HL-60 (cell line): ENCODE results near the gene DIP2C.
"Not testable (repeated sequence)": the region's sequence is repeated elsewhere in the genome, so short reads cannot be mapped to it uniquely, and the experiment has no call there.

Experiments
- DNase-seq, 2 experiments: peaks; one replicate each; pipeline ENCODE4 v3.0.0-alpha.2; 2010 to 2020; ENCODE audit warnings: low read depth in 1 of 2, low spot score in 1 of 2
- H3K27ac ChIP-seq: fragments of 250-450 bp; sonication (Bioruptor Pico); replicated peaks from 2 replicates; pipeline ENCODE4 v1.5.1; 2020; ENCODE audit warnings: mild to moderate bottlenecking, moderate library complexity
- H3K27me3 ChIP-seq: fragments of 250-450 bp; sonication (Bioruptor Pico); 2 replicates; pipeline ENCODE4 v1.5.1; 2021; ENCODE audit warnings: mild to moderate bottlenecking, moderate library complexity; ENCODE audit not compliant: insufficient read depth, poor library complexity, severe bottlenecking
- H3K4me3 ChIP-seq: replicated peaks from 2 replicates; pipeline ENCODE4 v1.5.1; 2011; ENCODE audit warnings: mild to moderate bottlenecking, control low read depth, low read length; ENCODE audit not compliant: insufficient read depth
- CTCF ChIP-seq: IDR thresholded peaks from one replicate; pipeline ENCODE4 v1.5.1; 2011; ENCODE audit warnings: low read length, control low read depth, inconsistent platforms; ENCODE audit not compliant: insufficient read depth
- GABPA ChIP-seq: IDR thresholded peaks from 2 replicates; pipeline ENCODE4 v1.6.1; 2012; ENCODE audit warnings: low read depth
- POLR2AphosphoS5 ChIP-seq: IDR thresholded peaks from 2 replicates; pipeline ENCODE4 v1.6.1; 2012; ENCODE audit warnings: low read depth
- SPI1 ChIP-seq: IDR thresholded peaks from 2 replicates; pipeline ENCODE4 v1.6.1; 2012; ENCODE audit warnings: low read depth, mild to moderate bottlenecking, borderline replicate concordance
- TF ChIP-seq, protein P1 (sequence below): IDR thresholded peaks from 2 replicates; pipeline ENCODE4 v1.6.1; 2012; ENCODE audit warnings: low read depth; ENCODE audit not compliant: insufficient replicate concordance

The DIP2C gene

DNA sequence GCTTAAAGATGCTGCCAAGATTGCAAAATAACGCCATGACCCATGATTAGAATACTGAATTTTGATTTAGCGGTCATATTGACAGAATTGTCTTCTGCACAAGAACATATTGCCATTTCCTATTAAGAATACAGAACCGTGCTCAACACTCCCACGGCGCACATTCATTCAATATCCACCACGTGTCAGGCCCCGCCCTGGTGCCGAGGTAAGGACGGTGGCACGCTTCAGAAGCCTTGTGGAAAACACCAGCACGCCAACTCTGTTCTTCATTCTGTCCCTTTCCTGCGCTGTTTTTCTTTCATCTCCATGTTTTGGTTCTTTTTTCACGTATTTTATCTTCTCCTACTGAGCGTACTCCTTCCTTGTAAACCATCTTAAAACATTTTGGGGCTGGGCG, 364.9 kb downstream of the DIP2C start:
- DNase-seq = no peak
- Histone ChIP-seq H3K27ac (no peak overlapping the region), H3K27me3 (no peaks in the 10 kb centered on the region), H3K4me3 (no peak overlapping the region)
- TF ChIP-seq GABPA (no peak), CTCF (no peak), SPI1 (no peak), POLR2AphosphoS5 (no peak)
- TF ChIP-seq, protein P1, sequence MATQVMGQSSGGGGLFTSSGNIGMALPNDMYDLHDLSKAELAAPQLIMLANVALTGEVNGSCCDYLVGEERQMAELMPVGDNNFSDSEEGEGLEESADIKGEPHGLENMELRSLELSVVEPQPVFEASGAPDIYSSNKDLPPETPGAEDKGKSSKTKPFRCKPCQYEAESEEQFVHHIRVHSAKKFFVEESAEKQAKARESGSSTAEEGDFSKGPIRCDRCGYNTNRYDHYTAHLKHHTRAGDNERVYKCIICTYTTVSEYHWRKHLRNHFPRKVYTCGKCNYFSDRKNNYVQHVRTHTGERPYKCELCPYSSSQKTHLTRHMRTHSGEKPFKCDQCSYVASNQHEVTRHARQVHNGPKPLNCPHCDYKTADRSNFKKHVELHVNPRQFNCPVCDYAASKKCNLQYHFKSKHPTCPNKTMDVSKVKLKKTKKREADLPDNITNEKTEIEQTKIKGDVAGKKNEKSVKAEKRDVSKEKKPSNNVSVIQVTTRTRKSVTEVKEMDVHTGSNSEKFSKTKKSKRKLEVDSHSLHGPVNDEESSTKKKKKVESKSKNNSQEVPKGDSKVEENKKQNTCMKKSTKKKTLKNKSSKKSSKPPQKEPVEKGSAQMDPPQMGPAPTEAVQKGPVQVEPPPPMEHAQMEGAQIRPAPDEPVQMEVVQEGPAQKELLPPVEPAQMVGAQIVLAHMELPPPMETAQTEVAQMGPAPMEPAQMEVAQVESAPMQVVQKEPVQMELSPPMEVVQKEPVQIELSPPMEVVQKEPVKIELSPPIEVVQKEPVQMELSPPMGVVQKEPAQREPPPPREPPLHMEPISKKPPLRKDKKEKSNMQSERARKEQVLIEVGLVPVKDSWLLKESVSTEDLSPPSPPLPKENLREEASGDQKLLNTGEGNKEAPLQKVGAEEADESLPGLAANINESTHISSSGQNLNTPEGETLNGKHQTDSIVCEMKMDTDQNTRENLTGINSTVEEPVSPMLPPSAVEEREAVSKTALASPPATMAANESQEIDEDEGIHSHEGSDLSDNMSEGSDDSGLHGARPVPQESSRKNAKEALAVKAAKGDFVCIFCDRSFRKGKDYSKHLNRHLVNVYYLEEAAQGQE = no peak

GRCh38 chr10:323651-324293, 365.7 kb downstream of the DIP2C start:
- DNase-seq = peak; percentile 15 to 48
- H3K27ac ChIP-seq = no peak overlapping the region
- no peak overlapping the region for H3K4me3 ChIP-seq
- peak; percentile 26; the same call in 1 of the 2 replicates for TF ChIP-seq SPI1
- TF ChIP-seq POLR2AphosphoS5 = no peak
- no peak for TF ChIP-seq CTCF
- H3K27me3 ChIP-seq = no peaks in the 10 kb centered on the region

DNA sequence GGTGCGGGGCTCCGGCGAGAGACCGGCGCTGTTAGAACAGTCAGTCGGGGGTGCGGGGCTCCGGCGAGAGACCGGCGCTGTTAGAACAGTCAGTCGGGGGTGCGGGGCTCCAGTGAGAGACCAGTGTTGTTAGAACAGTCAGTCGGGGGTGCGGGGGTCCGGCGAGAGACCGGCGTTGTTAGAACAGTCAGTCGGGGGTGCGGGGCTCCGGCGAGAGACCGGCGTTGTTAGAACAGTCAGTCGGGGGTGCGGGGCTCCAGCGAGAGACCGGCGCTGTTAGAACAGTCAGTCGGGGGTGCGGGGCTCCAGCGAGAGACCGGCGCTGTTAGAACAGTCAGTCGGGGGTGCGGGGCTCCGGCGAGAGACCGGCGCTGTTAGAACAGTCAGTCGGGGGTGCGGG, 366.4 kb downstream of the DIP2C start:
- not testable (repeated sequence) for H3K27ac ChIP-seq, H3K4me3 ChIP-seq, H3K27me3 ChIP-seq, DNase-seq

GRCh38 chr10:320771-321170, 368.7 kb downstream of the DIP2C start:
- TF ChIP-seq SPI1 (no peak), CTCF (no peak), GABPA (no peak), POLR2AphosphoS5 (no peak)
- TF ChIP-seq, protein P1 = no peak
- Histone ChIP-seq H3K27ac (no peak overlapping the region), H3K27me3 (no peaks in the 10 kb centered on the region), H3K4me3 (no peak overlapping the region)
- no peak for DNase-seq
